Chondrocyte (in vitro differentiated cells): Measurements from ENCODE around the gene KCNQ1. TPM values are rescaled to one million over a fixed set of nuclear protein-coding genes. Genes with fewer than 3 reads are reported as not detected.

Experiments
- DNase-seq: peaks from one replicate; pipeline ENCODE4 v3.0.0; 2021; ENCODE audit warnings: mixed read lengths, low spot score
- H3K27ac Mint-ChIP-seq: one replicate; pipeline ENCODE4 v1.8.0; 2021; ENCODE audit warnings: mild to moderate bottlenecking, moderate library complexity, mixed read lengths; ENCODE audit not compliant: unreplicated experiment
- H3K27me3 Mint-ChIP-seq: 2 replicates; pipeline ENCODE4 v1.8.0; 2021; ENCODE audit warnings: low read depth, mixed read lengths
- H3K36me3 Mint-ChIP-seq: 2 replicates; pipeline ENCODE4 v1.8.0; 2021; ENCODE audit warnings: low read depth, mixed read lengths
- H3K4me1 Mint-ChIP-seq: 2 replicates; pipeline ENCODE4 v1.8.0; 2021; ENCODE audit warnings: low read depth, mild to moderate bottlenecking, mixed read lengths
- H3K4me3 Mint-ChIP-seq: one replicate; pipeline ENCODE4 v1.8.0; 2021; ENCODE audit warnings: mild to moderate bottlenecking, moderate library complexity, mixed read lengths; ENCODE audit not compliant: unreplicated experiment
- H3K9me3 Mint-ChIP-seq: 2 replicates; pipeline ENCODE4 v1.8.0; 2021; ENCODE audit warnings: low read depth, mixed read lengths
- CTCF ChIP-seq: fragments of 200-600 bp; sonication (generic); IDR thresholded peaks from 2 replicates; pipeline ENCODE4 v1.5.0; 2021; ENCODE audit warnings: antibody characterized with exemption, mild to moderate bottlenecking, moderate library complexity
- total RNA-seq: library from RNA; stranded (reverse); gene quantifications from 3 replicates; pipeline ENCODE4 v1.2.1, GENCODE V29; 2021

The KCNQ1 gene
- total RNA-seq, 1 donor from 2014 or later: not detected

GRCh38 chr11:2732940-2733628 lies 288.3 kb downstream of the KCNQ1 start:
- H3K4me3 Mint-ChIP-seq: no peak overlapping the region
- TF ChIP-seq CTCF: no peak
- H3K9me3 Mint-ChIP-seq: no peaks in the 10 kb centered on the region
- H3K4me1 Mint-ChIP-seq: peaks cover 11% of the 10 kb centered on the region
- no peaks in the 10 kb centered on the region for H3K36me3 Mint-ChIP-seq
- H3K27ac Mint-ChIP-seq: no peak overlapping the region
- H3K27me3 Mint-ChIP-seq: peaks cover 3% of the 10 kb centered on the region
- DNase-seq: peak; percentile 79

- H3K36me3 Mint-ChIP-seq: no peaks in the 10 kb centered on the region
- no peak overlapping the region for H3K27ac Mint-ChIP-seq
- H3K27me3 Mint-ChIP-seq: peaks cover 3% of the 10 kb centered on the region
- H3K4me1 Mint-ChIP-seq: peaks cover 12% of the 10 kb centered on the region
- no peak for TF ChIP-seq CTCF
- H3K9me3 Mint-ChIP-seq: no peaks in the 10 kb centered on the region
- H3K4me3 Mint-ChIP-seq: no peak overlapping the region
- DNase-seq: peak; percentile 67
Observed at GRCh38 chr11:2734181-2735052, 289.6 kb downstream of the KCNQ1 start.

GRCh38 chr11:2735053-2735589 lies 290.3 kb downstream of the KCNQ1 start:
- Mint-ChIP-seq H3K4me1 (peaks cover 12% of the 10 kb centered on the region), H3K4me3 (no peak overlapping the region), H3K36me3 (no peaks in the 10 kb centered on the region), H3K27me3 (peaks cover 3% of the 10 kb centered on the region), H3K9me3 (no peaks in the 10 kb centered on the region), H3K27ac (no peak overlapping the region)
- DNase-seq: no peak
- TF ChIP-seq CTCF: no peak

GRCh38 chr11:2736577-2737225 lies 291.9 kb downstream of the KCNQ1 start:
- Mint-ChIP-seq H3K9me3 (no peaks in the 10 kb centered on the region), H3K4me3 (no peak overlapping the region), H3K27me3 (peaks cover 3% of the 10 kb centered on the region), H3K36me3 (no peaks in the 10 kb centered on the region), H3K4me1 (peaks cover 17% of the 10 kb centered on the region), H3K27ac (no peak overlapping the region)
- no peak for TF ChIP-seq CTCF
- no peak for DNase-seq

GRCh38 chr11:2737226-2737590 lies 292.4 kb downstream of the KCNQ1 start:
- peaks cover 3% of the 10 kb centered on the region for H3K27me3 Mint-ChIP-seq
- H3K9me3 Mint-ChIP-seq: no peaks in the 10 kb centered on the region
- H3K4me3 Mint-ChIP-seq: no peak overlapping the region
- peaks cover 21% of the 10 kb centered on the region for H3K4me1 Mint-ChIP-seq
- H3K36me3 Mint-ChIP-seq: no peaks in the 10 kb centered on the region
- H3K27ac Mint-ChIP-seq: no peak overlapping the region
- no peak for DNase-seq
- no peak for TF ChIP-seq CTCF
